CD4-positive, alpha-beta T cell treated with Interleukin-6 for 4 hours (primary cell): ENCODE measurements around the gene GAB2.
"Not testable (repeated sequence)": the region's sequence is repeated elsewhere in the genome, so short reads cannot be mapped to it uniquely, and the experiment has no call there.

Experiments
- DNase-seq: peaks from one replicate; pipeline ENCODE4 v3.0.0-alpha.2; 2020; ENCODE audit warnings: mixed read lengths

GAB2 gene

GRCh38 chr11:78417175-78417887 lies at the start of gene GAB2:
GAB2 (minus strand) TSS chr11:78417820; CDS start chr11:78417720, 100 bp downstream.
- DNase-seq, result peak; percentile 48

GRCh38 chr11:78467370-78467769 lies 49.8 kb upstream of the GAB2 start:
- no peak for DNase-seq

GRCh38 chr11:78465169-78465942 lies 47.7 kb upstream of the GAB2 start:
- DNase-seq, result peak; percentile 11

GRCh38 chr11:78464787-78465168 lies 47.2 kb upstream of the GAB2 start:
- DNase-seq, result not testable (repeated sequence)

GRCh38 chr11:78460471-78460870 lies 42.9 kb upstream of the GAB2 start:
- no peak for DNase-seq

- DNase-seq, result no peak
These were observed 42.1 kb upstream of the GAB2 start for GRCh38 chr11:78459738-78460137.

GRCh38 chr11:78457448-78457847 lies 39.8 kb upstream of the GAB2 start:
- DNase-seq, result no peak

- no peak for DNase-seq
These were observed 35.7 kb upstream of the GAB2 start for GRCh38 chr11:78453140-78453935.

GRCh38 chr11:78451371-78452150 lies 33.9 kb upstream of the GAB2 start:
- DNase-seq, result no peak

- DNase-seq, result no peak
These were observed 33.2 kb upstream of the GAB2 start for GRCh38 chr11:78450866-78451265.

- DNase-seq, result no peak
These were observed 32.2 kb upstream of the GAB2 start for GRCh38 chr11:78449866-78450265.

- DNase-seq, result no peak
These were observed 28.6 kb upstream of the GAB2 start for GRCh38 chr11:78446210-78446609.

- DNase-seq, result no peak
These were observed 27.1 kb upstream of the GAB2 start for GRCh38 chr11:78444726-78445125.

GRCh38 chr11:78441956-78442355 lies 24.3 kb upstream of the GAB2 start:
- no peak for DNase-seq

- no peak for DNase-seq
These were observed 20.8 kb upstream of the GAB2 start for GRCh38 chr11:78438298-78438975.

GRCh38 chr11:78432956-78433355 lies 15.3 kb upstream of the GAB2 start:
- no peak for DNase-seq

- no peak for DNase-seq
These were observed 14.5 kb upstream of the GAB2 start for GRCh38 chr11:78432058-78432515.

GRCh38 chr11:78429660-78430059 lies 12.0 kb upstream of the GAB2 start:
- DNase-seq, result no peak

- no peak for DNase-seq
These were observed 11.6 kb upstream of the GAB2 start for GRCh38 chr11:78429209-78429608.

GRCh38 chr11:78428773-78429172 lies 11.2 kb upstream of the GAB2 start:
- DNase-seq, result no peak

GRCh38 chr11:78428266-78428636 lies 10.6 kb upstream of the GAB2 start:
- no peak for DNase-seq
